Measurements from ENCODE around the gene UBE2J1.
"Not testable (repeated sequence)": the region's sequence is repeated elsewhere in the genome, so short reads cannot be mapped to it uniquely, and the experiment has no call there.

The UBE2J1 gene

DNA sequence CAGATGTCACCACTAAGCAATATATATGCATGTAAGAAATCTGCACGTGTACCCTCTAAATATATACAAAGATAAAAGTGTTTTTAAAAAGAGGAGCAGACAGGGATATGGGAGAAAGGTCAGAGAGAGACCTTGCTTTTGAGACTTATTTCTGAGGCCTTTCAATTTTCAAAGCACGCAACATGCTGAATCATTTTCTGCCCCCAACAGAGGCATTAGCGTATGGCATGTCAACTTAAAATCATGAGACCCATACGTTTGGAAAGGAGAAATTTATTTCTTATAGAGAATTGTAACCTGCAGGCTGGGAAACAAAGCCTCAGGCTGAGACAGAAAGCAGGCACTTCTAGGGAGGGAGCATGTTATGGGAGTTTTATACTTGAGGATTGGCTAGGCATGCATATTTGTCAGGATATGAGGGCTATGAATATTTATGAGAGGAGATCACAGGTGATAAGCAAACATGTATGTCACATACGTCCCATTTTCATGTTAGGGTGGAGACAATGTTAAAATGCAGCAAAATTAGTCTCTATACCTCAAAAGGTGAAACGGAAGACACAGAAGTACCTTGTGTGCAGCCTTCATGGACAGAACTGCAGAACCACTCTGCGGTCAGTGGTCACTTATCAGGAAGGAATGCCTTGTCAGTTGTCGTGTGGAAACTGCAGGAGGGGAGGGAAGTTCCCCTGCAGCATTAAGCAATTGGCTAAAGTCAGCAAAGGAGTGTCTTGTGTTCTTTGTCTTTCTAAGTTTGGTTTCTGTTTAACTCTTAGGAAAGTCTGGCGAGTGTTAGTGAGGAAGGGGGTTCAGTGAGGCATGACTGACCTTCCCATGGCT lies 31.2 kb downstream of the UBE2J1 start:
- DNase-seq (ENCODE audit: low read depth in 4 of 4, low spot score in 1 of 4): no peak

DNA sequence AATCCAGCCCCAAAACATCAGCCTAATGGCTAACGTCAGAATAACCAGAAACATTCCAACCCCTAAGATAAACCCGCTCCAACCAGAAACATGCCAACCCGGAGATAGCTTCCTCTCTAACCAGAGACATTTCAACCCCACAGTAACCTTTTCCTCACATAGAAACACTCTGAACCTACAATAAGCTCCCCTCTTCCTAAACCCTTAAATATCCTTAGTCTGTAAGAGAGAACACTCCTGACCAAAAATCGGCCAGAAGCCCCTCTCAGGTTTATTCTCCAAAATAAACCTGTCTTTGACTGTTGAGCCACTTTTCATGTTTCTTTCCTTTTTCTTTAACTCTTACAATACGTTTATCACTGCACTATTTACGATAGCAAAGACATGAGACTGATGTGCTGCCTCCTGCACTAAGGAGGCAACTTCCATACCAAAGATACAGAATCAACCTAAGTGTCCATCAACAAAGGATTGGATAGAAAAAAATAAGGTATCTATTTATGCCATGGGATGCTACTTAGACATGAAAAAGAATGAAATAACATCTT lies 32.4 kb downstream of the UBE2J1 start:
- DNase-seq (ENCODE audit: low read depth in 4 of 4, low spot score in 1 of 4): no peak

DNA sequence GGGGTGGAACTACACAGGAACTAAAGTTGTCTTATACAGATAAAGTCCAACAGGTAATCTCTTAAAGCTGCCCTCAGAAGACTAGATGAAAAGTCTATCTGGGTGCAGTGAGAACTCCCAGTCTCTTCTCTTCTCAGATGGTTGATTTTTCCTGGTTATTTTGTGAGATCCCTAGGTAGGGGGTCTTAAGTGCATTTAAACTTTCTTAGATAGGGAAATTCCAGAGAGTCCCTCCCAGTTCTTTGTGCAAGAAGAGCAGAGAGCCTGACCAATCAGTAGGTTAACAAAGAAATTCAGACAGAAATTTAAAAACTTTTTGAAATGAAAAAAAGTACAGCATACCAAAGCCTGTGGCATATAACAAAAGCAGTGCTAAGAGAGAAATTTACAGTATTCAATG lies 35.5 kb downstream of the UBE2J1 start:
- no peak for DNase-seq (ENCODE audit: low read depth in 4 of 4, low spot score in 1 of 4)

DNA sequence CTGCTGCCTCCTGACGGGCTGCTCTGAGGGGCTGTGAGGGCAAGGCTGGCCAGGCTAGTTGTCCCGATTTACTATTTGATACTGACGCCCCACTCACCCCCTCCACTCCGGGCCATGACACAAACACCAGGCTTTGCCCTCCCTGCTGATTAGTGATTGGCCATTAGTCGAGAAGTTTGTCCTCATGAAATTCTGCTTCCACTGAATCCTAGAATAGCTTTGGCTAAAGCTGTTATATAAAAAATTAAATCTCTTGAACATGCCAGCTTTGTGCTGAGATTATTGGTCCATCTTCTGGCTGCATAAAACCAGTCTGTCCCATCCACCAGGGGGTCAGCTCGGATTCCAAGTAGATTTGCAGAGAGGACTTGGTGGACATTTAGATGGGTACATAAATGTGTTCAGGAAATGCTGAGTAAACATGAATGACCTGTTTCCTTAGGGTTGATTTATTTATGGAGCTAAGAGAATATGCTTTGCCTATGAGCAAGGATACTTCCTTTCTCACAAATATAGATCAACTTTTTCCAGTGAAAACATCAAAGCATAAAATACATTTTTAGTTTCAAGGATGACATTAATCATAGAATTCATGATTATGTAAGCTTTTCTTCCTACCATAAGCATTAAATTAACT lies 37.2 kb downstream of the UBE2J1 start, which contains the start of gene GABRR2:
Gene GABRR2, minus strand, starts transcription at position 51 of the 637 bp plus-strand sequence. CDS start 134 bp downstream, outside the sequence.
- no peak for DNase-seq (ENCODE audit: low read depth in 4 of 4, low spot score in 1 of 4)

DNA sequence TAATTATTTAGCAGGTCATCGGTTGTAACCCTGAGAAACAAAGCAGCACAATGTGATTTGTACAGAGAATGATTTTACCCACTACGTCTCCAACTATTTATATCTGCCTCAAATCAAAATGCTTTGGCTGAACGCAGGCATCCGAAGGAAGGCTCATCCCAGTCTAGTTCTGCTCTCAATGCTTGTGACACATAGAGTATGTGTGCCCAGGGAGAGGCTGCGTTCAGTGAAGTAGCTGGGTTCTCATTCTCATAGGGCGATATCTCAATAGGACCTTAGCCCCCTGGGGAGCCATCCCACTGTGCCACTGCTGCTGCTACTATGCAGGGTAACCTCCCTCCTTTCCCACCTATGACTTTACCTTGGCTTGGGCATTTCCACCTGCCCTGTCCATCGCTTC lies 37.8 kb downstream of the UBE2J1 start:
- no peak for DNase-seq (ENCODE audit: low read depth in 4 of 4, low spot score in 1 of 4)

DNA sequence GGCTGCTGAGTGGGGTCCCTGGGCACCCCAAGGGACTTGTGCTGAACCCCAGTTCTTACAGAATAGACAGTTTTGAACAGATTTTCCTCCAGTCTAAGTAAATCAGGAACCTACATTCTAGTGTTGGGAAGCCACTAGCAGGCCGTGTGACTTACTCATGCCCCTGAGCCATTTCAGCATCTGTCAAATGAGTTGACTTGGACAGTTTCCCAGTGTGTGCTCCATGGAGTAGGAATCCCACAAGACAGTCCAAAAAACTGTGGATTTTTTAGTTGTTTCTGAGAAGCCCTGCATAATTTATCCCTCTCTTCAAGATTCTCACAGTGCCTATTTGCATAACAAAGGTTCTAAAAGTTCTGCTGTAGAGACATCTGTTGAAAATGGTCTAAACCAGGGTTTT lies 39.5 kb downstream of the UBE2J1 start:
- no peak for DNase-seq (ENCODE audit: low read depth in 4 of 4, low spot score in 1 of 4)

DNA sequence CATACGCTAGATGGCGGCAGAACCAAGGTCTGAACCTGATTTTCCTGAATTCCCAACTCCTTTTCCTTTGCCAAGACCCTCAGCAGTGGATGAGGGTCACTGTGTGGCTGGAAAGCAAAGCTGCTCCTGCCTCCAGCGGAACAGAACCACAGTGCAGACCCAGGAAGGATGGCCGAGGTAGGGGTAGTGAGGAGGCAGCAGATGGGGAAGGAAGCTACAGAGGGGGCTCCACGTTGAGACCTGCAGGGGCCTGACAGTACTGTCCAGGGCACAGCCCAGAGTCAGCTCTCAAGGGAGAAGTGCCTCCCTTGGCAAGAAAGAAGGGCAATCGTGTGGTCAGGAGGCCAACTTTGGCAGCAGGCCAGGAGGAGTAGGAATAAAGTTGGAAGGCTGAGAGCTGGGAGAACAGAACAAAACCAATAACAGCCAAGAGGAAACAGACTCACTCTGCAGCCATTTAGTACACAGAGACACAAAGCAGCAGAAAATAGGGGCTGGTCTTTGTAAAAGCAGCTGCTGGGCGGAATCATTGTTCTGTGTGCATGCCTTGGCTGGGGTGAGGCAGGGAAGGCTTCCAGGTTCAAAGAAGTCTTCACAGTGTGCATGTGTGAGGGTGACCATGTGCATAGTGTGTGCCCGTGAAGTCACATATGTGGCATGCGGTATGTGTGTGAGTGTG lies 40.5 kb downstream of the UBE2J1 start:
- DNase-seq (ENCODE audit: low read depth in 4 of 4, low spot score in 1 of 4): no peak

DNA sequence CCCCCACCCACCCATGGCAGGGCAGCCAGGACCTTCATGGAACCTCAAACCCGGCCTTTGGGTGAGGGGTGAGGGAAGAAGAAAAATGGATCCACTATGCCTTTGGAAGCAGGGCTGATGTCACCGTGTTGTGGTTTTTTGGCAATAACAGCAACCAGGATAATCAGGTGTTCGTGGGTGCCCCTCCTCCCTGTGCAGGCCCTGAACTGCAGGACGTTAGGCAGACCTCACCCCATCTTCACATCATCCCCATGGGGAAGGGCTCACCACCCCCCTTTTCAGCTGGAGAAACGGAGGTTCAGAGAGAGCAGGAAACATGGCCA lies 41.0 kb downstream of the UBE2J1 start:
- DNase-seq (ENCODE audit: low read depth in 4 of 4, low spot score in 1 of 4): no peak

DNA sequence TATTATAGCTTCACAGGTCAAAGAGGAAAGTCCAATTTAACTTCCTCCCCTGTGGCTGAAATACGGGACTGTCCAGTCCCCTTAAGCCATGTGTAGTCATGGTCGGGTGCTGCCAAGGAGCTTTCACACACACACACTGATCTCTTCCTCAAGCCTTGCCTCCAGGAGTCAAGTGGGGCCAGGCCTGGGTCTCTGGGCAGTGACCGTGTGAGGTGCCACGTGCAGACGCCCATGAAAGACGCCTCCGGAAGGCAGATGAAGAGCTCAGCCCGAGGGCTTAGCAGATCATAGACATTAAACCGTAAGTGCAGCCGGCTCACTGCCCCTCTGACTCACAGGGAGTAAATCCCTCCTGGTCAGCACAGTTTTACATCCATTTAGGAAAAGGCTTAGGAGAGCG lies 41.6 kb downstream of the UBE2J1 start:
- no peak for DNase-seq (ENCODE audit: low read depth in 4 of 4, low spot score in 1 of 4)

DNA sequence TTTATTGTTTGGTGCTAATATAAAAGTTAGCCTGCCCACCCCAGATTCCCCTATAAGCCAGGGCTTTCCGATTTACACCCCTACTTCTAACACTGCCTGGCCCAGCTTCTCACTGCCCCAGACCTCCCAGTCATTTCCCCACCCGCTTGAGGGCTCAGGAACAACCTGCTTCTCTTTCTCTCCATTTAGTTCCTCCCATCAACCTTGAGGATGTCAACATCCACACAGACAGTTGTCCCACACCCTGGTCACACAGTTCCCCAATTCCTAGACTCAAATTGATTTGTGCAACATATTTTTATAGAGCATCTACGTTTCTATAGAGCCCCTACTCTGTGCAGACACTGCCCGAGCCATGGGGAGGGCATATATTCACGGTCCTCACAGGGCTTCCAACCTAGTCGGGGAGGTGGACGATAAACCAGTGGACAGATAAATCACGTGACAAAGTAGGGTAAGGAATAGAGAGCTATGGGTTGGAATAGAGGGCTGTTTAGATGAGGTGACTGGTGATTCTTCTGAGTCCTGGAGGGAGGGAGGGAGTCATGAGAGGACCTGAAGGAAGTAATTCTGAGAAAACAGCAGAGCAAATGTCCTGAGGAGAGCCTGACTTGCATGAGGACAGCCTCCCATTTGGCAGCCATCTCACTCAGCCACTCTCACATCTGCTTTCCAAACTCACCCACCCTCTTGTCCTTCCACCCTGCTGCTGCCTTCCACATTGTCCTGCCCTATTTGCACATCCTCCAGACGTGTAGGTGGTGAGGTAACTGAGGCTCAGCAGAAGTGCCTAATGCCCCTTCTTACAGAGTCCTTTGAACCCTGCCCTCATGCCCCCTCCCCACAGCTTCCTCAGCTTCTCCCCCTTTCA lies 43.8 kb downstream of the UBE2J1 start:
- DNase-seq (ENCODE audit: low read depth in 4 of 4, low spot score in 1 of 4): no peak

DNA sequence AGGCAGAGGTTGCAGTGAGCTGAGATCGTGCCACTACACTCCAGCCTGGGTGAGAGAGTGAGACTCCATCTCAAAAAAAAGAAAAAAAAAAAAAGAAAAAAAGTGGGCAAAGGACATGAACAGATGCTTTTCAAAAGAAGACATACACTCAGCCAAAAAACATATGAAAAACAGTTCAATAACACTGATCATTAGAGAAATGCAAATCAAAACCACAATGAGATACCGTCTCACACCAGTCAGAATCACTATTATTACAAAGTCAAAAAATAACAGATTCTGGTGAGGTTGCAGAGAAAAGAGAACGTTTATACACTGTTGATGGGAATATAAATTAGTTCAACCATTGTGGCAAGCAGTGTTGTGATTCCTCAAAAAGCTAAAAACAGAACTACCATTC lies 48.0 kb downstream of the UBE2J1 start:
- not testable (repeated sequence) for DNase-seq (ENCODE audit: low read depth in 4 of 4, low spot score in 1 of 4)

DNA sequence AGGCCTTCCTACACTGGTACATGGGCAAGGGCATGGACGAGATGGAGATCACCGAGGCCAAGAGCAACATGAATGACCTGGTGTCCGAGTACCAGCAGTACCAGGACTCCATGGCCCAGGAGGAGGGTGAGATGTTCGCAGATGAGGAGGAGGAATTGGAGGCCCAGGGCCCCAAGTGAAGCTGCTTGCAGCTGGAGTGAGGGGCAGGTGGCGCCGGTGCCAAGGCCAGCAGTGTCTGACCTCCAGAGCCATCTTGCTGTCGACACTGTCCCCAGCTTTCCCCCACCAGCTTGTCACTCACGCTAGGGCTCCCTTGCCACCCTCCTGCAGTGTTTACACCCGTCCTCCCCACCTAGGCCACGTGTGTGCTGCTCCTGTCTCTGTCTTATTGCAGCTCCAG lies 49.6 kb downstream of the UBE2J1 start:
- no peak for DNase-seq (ENCODE audit: low read depth in 4 of 4, low spot score in 1 of 4)

DNA sequence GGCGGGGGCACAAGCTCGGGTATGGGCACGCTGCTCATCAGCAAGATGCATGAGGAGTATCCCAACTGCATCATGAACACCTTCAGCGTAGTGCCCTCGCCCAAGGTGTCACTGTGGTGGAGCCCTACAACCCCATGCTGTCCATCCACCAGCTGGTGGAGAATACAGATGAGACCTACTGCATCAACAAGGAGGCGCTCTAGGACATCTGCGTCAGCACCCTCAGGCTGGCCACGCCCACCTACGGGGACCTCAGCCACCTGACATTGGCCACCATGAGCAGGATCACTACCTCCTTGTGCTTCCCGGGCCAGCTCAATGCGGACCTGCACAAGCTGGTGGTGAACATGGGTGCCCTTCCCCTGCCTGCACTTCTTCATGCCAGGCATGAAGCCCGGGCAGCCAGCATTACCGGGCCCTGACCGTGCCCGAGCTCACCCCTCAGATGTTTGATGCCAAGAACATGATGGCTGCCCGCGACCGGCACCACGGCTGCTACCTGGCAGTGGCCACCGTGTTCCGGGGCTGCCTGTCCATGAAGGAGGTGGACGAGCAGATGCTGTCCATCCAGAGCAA lies 50.2 kb downstream of the UBE2J1 start:
- no peak for DNase-seq (ENCODE audit: low read depth in 4 of 4, low spot score in 1 of 4)

DNA sequence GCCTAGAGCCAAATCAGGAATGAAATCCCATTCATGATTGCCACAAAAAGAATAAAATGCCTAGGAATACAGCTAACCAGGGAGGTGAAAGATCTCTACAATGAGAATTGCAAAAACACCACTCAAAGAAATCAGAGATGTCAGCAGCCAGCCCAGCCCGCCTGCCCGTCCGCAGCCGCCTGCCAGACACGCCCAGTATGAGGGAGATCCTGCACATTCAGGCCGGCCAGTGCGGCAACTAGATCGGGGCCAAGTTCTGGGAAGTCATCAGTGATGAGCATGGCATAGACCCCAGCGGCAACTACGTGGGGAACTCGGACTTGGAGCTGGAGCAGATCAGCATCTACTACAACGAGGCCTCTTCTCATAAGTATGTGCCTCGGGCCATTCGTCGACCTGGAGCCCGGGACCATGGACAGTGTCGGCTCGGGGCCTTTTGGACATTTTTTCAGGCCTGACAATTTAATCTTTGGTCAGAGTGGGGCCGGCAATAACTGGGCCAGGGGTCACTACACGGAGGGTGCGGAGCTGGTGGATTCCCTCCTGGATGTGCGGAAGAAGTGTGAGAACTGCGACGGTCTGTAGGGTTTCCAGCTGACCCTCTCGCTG lies 50.8 kb downstream of the UBE2J1 start:
- DNase-seq (ENCODE audit: low read depth in 4 of 4, low spot score in 1 of 4): no peak

DNA sequence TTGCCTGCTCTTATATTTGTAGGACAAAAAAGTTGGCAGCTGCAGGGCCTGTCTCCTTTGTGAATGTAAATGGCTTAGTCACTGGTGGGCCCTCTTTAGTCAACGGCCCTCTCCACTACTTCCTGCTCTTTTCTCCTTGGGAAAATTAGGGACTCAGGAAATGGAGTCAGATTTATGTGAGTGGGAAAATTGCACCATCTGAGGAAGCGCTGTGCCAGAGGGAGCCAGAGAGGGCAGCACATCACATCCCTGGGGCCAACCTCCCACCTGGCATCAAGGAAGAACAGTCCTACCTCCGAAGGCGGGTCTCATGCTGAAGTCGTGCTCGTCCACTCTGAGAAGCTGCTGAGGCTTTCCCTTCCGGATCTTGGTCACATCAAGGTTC lies 53.1 kb downstream of the UBE2J1 start:
- DNase-seq (ENCODE audit: low read depth in 4 of 4, low spot score in 1 of 4): no peak

DNA sequence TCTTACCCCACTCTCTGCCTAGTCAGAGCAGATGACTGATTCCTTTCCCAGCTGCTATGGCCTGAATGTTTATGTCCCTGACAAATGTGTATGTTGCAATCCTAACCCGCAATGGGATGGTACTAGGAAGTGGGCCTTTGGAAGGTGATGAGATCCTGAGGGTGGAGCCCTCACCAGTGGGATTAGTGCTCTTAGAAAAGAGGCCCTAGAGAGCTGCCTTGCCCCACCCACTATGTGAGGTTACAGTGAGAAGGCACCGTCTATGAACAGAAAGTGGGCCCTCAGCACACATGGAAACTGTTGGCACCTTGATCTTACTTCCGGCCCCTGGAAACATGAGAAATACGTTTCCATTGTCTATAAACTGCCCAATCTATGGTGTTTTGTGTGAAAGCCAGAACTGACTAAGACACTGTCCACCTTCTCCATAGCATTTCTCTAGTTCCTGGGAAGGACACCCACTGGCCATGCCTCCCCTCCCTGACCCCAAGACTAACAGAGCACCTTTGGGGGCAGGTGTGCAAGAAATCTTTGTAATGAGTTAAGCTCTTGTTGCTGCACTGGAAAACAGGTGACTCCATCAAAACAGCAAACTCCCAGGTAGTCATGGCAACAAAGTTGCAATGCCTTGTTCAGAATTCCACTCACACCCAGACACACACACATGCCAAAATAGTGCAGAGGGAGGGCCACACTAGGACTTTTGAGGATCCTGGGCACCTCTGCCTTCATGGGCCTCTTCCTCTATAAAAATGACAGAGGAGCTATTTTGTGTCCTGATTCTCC lies 53.6 kb downstream of the UBE2J1 start:
- DNase-seq (ENCODE audit: low read depth in 4 of 4, low spot score in 1 of 4): peak in 1 of 4 experiments; percentile 14

DNA sequence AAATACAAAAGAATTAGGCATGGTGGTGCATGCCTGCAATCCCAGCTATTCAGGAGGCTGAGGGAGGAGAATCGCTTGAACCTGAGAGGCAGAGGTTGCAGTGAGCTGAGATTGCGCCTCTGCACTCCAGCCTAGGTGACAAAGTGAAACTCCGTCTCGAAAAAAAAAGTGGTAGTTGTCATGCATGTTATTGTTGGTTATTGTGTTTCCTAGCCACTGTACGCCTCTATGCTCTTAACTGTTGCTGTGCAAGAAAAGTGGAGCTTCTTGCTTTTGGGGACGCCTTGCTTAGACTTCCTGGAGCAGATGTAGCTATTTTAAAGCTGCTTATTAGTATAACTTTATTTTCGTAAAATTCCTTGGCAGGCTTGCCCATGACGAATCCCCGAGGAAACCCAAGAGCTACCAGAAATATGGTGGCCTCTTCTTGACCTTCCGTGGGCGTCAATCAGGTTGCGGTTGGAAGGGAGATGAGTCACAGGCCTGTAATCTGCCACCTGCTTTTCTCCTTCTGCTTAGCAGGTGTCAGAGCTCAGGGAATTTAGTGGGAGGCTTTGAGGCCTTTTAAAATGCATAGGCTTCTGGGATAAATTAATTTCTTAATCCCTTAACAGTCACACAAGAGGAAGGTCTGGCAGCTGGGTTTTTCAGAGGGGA lies 54.7 kb downstream of the UBE2J1 start:
- peak in 3 of 4 experiments; percentile 23 to 30 (median 24) for DNase-seq (ENCODE audit: low read depth in 4 of 4, low spot score in 1 of 4)

DNA sequence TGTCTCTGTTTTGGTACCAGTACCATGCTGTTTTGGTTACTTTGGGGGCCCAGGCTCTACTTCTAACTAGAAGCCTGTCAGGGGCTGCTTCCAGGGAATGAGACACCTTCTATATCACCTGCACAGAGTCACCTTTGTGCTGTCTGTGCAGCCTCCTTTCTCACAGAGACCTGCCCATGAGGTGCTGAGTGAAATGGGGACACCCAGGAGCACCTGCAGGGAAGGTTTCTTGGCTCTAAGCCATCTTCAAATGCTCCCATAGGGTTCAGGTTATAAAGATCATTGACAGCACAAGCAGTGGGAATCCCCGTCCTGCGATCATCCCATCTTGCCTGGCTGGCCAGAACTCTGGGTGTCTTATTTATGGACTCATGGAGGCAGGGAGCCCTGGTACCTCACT lies 56.5 kb downstream of the UBE2J1 start:
- no peak for DNase-seq (ENCODE audit: low read depth in 4 of 4, low spot score in 1 of 4)

DNA sequence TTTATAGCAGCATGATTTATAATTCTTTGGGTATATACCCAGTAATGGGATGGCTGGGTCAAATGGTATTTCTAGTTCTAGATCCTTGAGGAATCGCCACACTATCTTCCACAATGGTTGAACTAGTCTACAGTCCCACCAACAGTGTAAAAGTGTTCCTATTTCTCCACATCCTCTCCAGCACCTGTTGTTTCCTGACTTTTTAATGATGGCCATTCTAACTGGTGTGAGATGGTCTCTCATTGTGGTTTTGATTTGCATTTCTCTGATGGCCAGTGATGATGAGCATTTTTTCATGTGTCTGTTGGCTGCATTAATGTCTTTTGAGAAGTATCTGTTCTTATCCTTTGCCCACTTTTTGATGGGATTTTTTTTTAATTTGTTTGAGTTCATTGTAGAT lies 57.4 kb downstream of the UBE2J1 start:
- DNase-seq (ENCODE audit: low read depth in 4 of 4, low spot score in 1 of 4): not testable (repeated sequence)
